ENCODE results near the gene PPP1R9A. TPM values are rescaled to one million over a fixed set of nuclear protein-coding genes. Genes with fewer than 3 reads are reported as not detected.

The PPP1R9A gene
- 11.7 and 14.1 TPM in 2 replicates for total RNA-seq

DNA sequence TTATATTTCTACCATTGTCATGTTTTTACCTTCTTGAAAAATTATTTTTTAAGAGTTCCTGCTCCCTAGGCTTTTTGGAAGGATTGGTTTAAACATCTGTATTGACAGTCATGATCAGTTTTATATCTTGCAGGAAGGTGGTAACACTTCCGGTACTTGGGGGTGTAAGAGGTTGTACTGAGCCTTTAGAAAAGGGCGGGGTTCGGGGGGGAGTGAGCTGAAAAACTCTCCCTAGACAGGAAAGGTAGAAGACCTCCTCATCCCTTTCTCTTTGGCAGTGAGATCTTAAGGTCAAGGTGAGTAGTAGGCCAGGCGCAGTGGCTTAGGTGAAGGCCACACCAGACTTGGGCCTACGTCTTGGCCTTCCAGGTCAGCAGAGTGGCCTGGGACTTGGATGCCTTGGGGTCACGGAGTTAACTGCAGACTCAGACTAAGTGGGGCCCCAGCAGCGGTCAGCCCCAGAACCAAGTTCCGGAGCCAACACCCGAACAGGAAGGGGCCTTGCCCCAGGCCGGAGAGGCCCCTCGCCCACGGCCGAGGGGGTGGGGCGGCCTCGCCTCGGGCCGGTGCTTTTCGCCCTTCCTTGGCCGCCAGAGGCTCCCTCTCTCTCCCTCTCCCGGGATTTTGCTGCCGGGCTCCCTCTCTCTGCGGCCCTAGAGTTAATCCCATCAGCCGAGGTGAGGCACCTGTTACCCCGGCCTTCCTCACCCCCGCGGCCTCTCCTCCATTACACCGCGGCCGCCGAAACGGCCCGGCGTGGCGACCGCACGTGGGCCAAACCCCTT is at the start of gene PPP1R9A:
Gene PPP1R9A, plus strand, starts transcription at position 569 of the 785 bp plus-strand sequence. CDS start 2,520 bp downstream, outside the sequence.
- DNase-seq (ENCODE audit: low read depth), result no peak
- TF ChIP-seq, protein P1, sequence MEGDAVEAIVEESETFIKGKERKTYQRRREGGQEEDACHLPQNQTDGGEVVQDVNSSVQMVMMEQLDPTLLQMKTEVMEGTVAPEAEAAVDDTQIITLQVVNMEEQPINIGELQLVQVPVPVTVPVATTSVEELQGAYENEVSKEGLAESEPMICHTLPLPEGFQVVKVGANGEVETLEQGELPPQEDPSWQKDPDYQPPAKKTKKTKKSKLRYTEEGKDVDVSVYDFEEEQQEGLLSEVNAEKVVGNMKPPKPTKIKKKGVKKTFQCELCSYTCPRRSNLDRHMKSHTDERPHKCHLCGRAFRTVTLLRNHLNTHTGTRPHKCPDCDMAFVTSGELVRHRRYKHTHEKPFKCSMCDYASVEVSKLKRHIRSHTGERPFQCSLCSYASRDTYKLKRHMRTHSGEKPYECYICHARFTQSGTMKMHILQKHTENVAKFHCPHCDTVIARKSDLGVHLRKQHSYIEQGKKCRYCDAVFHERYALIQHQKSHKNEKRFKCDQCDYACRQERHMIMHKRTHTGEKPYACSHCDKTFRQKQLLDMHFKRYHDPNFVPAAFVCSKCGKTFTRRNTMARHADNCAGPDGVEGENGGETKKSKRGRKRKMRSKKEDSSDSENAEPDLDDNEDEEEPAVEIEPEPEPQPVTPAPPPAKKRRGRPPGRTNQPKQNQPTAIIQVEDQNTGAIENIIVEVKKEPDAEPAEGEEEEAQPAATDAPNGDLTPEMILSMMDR (conservative IDR thresholded peaks at IDR 0.05; ENCODE audit: low read depth, low read length), result peak; percentile 51
- H3K4me3 ChIP-seq (ENCODE audit: low read depth, low read length), result peak within 1 kb of the TSS; percentile 75

DNA sequence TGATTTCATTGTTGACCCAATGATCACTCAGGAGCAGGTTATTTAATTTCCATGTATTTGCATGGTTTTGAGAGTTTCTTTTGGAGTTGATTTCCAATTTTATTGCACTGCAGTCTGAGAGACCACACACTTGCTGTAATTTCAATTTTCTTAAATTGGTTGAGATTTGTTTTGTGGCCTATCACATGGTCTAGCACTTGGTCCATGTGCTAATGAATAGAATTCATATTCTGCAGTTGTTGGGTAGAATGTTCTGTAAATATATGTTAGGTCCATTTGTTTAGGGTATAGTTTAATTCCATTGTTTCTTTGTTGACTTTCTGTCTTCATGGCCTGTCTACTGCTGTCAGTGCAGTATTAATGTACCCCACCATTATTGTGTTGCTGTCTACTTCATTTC is 36.3 kb upstream of the PPP1R9A start:
- no peak overlapping the region for H3K4me3 ChIP-seq (ENCODE audit: low read depth, low read length)
- no peak for DNase-seq (ENCODE audit: low read depth)
- TF ChIP-seq, protein P1 (conservative IDR thresholded peaks at IDR 0.05; ENCODE audit: low read depth, low read length), result no peak

DNA sequence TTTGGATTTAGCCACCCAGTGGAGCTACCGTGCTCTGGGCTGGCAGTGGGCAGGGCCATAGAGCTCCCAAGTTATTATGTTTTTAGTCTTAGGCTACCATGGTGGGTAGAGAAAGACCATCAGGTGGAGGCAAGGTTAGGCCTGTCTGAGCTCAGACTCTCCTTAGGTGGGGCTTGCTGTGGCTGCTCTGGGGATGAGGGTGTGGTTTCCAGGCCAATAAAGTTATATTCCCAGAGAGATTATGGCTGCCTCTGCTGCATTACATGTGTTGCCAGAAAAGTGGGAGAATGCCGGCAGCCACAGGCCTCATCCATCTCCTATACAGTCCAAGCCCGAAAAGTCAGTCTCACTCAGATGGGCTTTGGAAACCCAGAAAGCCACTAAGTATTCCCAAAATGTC is 34.2 kb upstream of the PPP1R9A start:
- TF ChIP-seq, protein P1 (conservative IDR thresholded peaks at IDR 0.05; ENCODE audit: low read depth, low read length), result no peak
- H3K4me3 ChIP-seq (ENCODE audit: low read depth, low read length), result no peak overlapping the region
- no peak for DNase-seq (ENCODE audit: low read depth)

DNA sequence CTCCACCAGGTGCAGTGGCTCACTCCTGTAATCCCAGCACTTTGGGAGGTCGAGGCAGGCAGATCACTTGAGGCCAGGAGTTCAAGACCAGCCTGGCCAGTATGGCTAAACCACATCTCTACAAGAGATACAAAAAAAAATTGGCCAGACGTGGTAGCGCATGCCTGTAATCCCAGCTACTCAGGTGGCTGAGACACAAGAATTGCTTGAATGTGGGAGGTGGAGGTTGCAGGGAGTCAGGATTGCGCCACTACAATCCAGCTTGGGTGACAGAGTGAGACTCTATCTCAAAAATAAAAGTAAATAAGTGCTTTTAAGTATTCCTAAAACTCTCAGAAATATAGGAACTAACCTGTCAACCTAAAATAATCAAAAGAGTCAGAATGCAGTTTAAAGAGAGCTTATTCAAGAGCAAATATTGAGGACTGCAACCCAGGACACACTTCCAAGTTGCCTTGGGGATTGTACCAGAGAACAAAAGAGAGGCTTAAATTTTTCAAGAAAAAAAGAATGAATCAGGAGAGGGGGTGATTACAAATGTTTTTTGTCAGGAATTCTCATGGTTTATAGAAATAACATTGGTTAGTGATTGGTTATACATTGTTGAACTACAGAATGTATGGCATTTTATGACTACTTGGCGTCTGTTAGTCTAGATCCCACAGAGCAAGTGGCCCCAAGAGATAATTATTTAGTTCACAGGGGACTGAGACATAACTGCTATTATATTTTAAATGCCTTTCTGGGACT is 33.2 kb upstream of the PPP1R9A start:
- TF ChIP-seq, protein P1 (conservative IDR thresholded peaks at IDR 0.05; ENCODE audit: low read depth, low read length), result no peak
- no peak overlapping the region for H3K4me3 ChIP-seq (ENCODE audit: low read depth, low read length)
- no peak for DNase-seq (ENCODE audit: low read depth)

DNA sequence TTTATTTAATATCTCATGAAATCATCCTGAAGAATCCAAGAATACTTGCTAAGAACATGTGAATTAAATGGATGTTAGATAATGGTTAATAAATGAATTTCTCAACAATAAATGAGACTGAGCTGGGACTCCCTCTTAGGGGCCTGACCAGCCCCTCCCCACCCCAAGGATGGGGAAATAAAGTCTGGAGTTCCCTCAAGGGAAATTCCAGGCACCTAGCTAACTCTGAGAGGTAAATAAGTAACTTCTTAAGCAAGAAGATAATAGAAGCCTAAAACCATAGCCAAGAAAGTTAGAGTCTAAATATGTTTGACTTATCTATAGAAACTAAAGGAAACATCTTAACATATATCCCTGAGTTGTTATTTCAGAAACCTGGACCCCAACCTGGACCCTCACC is 32.2 kb upstream of the PPP1R9A start:
- peak; percentile 31 for DNase-seq (ENCODE audit: low read depth)
- no peak overlapping the region for H3K4me3 ChIP-seq (ENCODE audit: low read depth, low read length)
- TF ChIP-seq, protein P1 (conservative IDR thresholded peaks at IDR 0.05; ENCODE audit: low read depth, low read length), result no peak

DNA sequence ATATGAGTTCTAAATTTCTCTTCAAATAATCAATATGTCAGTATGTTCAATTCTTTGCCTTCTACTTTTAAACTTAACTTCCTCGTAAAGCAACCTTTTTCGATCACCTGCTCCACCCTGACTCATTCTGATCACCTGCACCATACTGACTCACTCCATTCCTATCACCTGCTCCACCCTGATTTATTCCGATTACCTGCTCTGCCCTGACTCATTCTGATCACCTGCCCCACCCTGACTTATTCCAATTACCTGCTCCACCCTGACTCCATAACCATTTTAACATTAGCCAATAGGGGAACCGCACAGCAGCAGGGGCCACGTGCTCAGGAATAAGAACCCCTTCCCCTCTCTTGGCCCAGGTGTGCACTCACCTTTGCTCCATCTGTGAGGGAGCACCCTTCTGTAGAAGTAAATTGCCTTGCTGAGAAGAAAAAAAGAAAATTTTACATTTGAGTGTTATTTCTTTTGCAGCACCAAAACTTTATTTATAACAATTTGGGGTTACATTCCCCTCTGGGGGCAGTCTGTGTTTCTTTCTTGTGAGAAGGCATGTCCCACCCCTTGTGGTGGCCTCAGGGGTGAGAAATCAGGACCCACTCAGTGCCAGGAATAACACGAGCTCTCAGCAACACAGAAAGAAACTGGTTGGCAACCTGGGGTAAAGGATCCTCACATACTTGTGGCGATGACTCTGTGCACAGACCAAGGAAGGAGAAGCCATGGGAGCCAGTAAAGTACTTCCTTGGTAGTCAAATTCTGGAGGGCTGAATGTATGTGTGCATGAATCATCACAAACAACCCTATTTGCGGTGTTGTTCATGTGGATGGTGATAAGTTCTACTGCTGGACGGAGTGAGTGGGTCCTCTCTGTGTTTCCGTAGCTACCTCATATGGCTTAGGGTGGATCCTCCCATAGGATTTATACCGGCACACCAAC is 29.4 kb upstream of the PPP1R9A start:
- TF ChIP-seq, protein P1 (conservative IDR thresholded peaks at IDR 0.05; ENCODE audit: low read depth, low read length), result no peak
- H3K4me3 ChIP-seq (ENCODE audit: low read depth, low read length), result no peak overlapping the region
- DNase-seq (ENCODE audit: low read depth), result no peak
